H9 (cell line): ENCODE results near the gene TGOLN2. TPM values are rescaled to one million over a fixed set of nuclear protein-coding genes. Genes with fewer than 3 reads are reported as not detected.

Source experiments
- DNase-seq: peaks from one replicate; pipeline ENCODE4 v3.0.0-alpha.2; 2017
- H2AFZ ChIP-seq: one replicate; pipeline ENCODE4 v1.6.1; 2013; ENCODE audit warnings: mild to moderate bottlenecking, low read length, control low read depth, moderate library complexity
- H2AK5ac ChIP-seq: 2 replicates; pipeline ENCODE4 v1.6.1; 2013; ENCODE audit warnings: low read length, control low read depth, mixed read lengths; ENCODE audit not compliant: insufficient read length
- H2BK120ac ChIP-seq: one replicate; pipeline ENCODE4 v1.6.1; 2013; ENCODE audit warnings: low read depth, mild to moderate bottlenecking, low read length, control low read depth, inconsistent platforms; ENCODE audit not compliant: poor library complexity, severe bottlenecking
- H2BK12ac ChIP-seq: 2 replicates; pipeline ENCODE4 v1.6.1; 2013; ENCODE audit warnings: low read length, control low read depth, mixed read lengths, low read depth; ENCODE audit not compliant: insufficient read length
- H2BK15ac ChIP-seq: 2 replicates; pipeline ENCODE4 v1.6.1; 2013; ENCODE audit warnings: low read depth, low read length, control low read depth
- H2BK20ac ChIP-seq: one replicate; pipeline ENCODE4 v1.6.1; 2013; ENCODE audit warnings: low read depth, mild to moderate bottlenecking, low read length, control low read depth, inconsistent platforms; ENCODE audit not compliant: poor library complexity, severe bottlenecking
- H2BK5ac ChIP-seq: 2 replicates; pipeline ENCODE4 v1.6.1; 2013; ENCODE audit warnings: low read length, control low read depth, mixed read lengths; ENCODE audit not compliant: insufficient read length
- H3K14ac ChIP-seq: 2 replicates; pipeline ENCODE4 v1.6.1; 2013; ENCODE audit warnings: low read length, control low read depth; ENCODE audit not compliant: insufficient read depth
- H3K18ac ChIP-seq: 2 replicates; pipeline ENCODE4 v1.6.1; 2013; ENCODE audit warnings: low read depth, mild to moderate bottlenecking, mixed read lengths, low read length, control low read depth; ENCODE audit not compliant: insufficient read length
- H3K23ac ChIP-seq: 2 replicates; pipeline ENCODE4 v1.6.1; 2013; ENCODE audit warnings: low read length, control low read depth, mixed read lengths, low read depth; ENCODE audit not compliant: insufficient read length
- H3K23me2 ChIP-seq: 2 replicates; pipeline ENCODE4 v1.6.1; 2013; ENCODE audit warnings: low read depth, mild to moderate bottlenecking, mixed read lengths, low read length, control low read depth; ENCODE audit not compliant: insufficient read length, poor library complexity, severe bottlenecking
- H3K27ac ChIP-seq: 2 replicates; pipeline ENCODE4 v1.5.1; 2013; ENCODE audit warnings: low read length, control low read depth, mixed read lengths, low read depth; ENCODE audit not compliant: insufficient read length
- H3K27me3 ChIP-seq: 2 replicates; pipeline ENCODE4 v1.6.1; 2013; ENCODE audit warnings: low read length, control low read depth, inconsistent platforms; ENCODE audit not compliant: insufficient read depth
- H3K4ac ChIP-seq: 2 replicates; pipeline ENCODE4 v1.6.1; 2013; ENCODE audit warnings: low read depth, mild to moderate bottlenecking, control low read depth, inconsistent platforms, low read length, moderate library complexity
- H3K4me1 ChIP-seq: 2 replicates; pipeline ENCODE4 v1.6.1; 2013; ENCODE audit warnings: low read length, control low read depth, inconsistent platforms; ENCODE audit not compliant: insufficient read depth
- H3K4me2 ChIP-seq: 2 replicates; pipeline ENCODE4 v1.6.1; 2013; ENCODE audit warnings: low read length, control low read depth, mixed read lengths; ENCODE audit not compliant: insufficient read length, insufficient read depth
- H3K56ac ChIP-seq: 2 replicates; pipeline ENCODE4 v1.6.1; 2013; ENCODE audit warnings: low read depth, mild to moderate bottlenecking, mixed read lengths, low read length, control low read depth; ENCODE audit not compliant: insufficient read length
- H3K79me1 ChIP-seq: 2 replicates; pipeline ENCODE4 v1.6.1; 2013; ENCODE audit warnings: low read depth, mild to moderate bottlenecking, moderate library complexity, low read length, control low read depth, inconsistent platforms; ENCODE audit not compliant: insufficient read depth, poor library complexity, severe bottlenecking
- H3K79me2 ChIP-seq: 2 replicates; pipeline ENCODE4 v1.6.1; 2013; ENCODE audit warnings: low read length, control low read depth, inconsistent platforms; ENCODE audit not compliant: insufficient read depth
- H3K9ac ChIP-seq: 2 replicates; pipeline ENCODE4 v1.6.1; 2013; ENCODE audit warnings: low read length, control low read depth, mixed read lengths; ENCODE audit not compliant: insufficient read length; ENCODE audit errors: extremely low read depth
- H3K9me3 ChIP-seq: one replicate; pipeline ENCODE4 v1.6.1; 2013; ENCODE audit warnings: low read depth, low read length, inconsistent platforms; ENCODE audit not compliant: control insufficient read depth
- H3T11ph ChIP-seq: one replicate; pipeline ENCODE4 v1.6.1; 2013; ENCODE audit warnings: mild to moderate bottlenecking, low read length, control low read depth, inconsistent platforms
- H4K20me1 ChIP-seq: one replicate; pipeline ENCODE4 v1.6.1; 2013; ENCODE audit not compliant: control insufficient read depth, insufficient read length, insufficient read depth
- H4K5ac ChIP-seq: 2 replicates; pipeline ENCODE4 v1.6.1; 2013; ENCODE audit warnings: low read depth, mild to moderate bottlenecking, mixed read lengths, low read length, control low read depth; ENCODE audit not compliant: insufficient read length
- H4K8ac ChIP-seq: replicated peaks from 2 replicates; pipeline ENCODE4 v1.6.1; 2013; ENCODE audit warnings: low read length, control low read depth, mixed read lengths, low read depth; ENCODE audit not compliant: insufficient read length
- H4K91ac ChIP-seq: 2 replicates; pipeline ENCODE4 v1.6.1; 2013; ENCODE audit warnings: low read depth, mild to moderate bottlenecking, moderate library complexity, mixed read lengths, low read length, control low read depth; ENCODE audit not compliant: insufficient read length
- H3K27ac Mint-ChIP-seq, 3 experiments: 2 replicates in 2 of 3; 3 replicates in 1 of 3; pipeline ENCODE4 v1.8.0; 2020 to 2021; ENCODE audit warnings: mixed read lengths in 3 of 3, mild to moderate bottlenecking in 1 of 3, moderate library complexity in 1 of 3
- H3K27me3 Mint-ChIP-seq: 2 replicates; pipeline ENCODE4 v1.8.0; 2021; ENCODE audit warnings: low read depth, mild to moderate bottlenecking, moderate library complexity, mixed read lengths
- H3K36me3 Mint-ChIP-seq, 3 experiments: 2 replicates in 2 of 3; 3 replicates in 1 of 3; pipeline ENCODE4 v1.8.0; 2020 to 2021; ENCODE audit warnings: low read depth in 3 of 3, mixed read lengths in 3 of 3; ENCODE audit not compliant: insufficient read depth in 1 of 3
- H3K4me1 Mint-ChIP-seq, 2 experiments: 2 replicates each; pipeline ENCODE4 v1.8.0; 2020; ENCODE audit warnings: mixed read lengths in 2 of 2
- H3K4me3 Mint-ChIP-seq, 2 experiments: 2 replicates in 1 of 2; 3 replicates in 1 of 2; pipeline ENCODE4 v1.8.0; 2020 to 2021; ENCODE audit warnings: mild to moderate bottlenecking in 2 of 2, mixed read lengths in 2 of 2, moderate library complexity in 1 of 2
- H3K9me3 Mint-ChIP-seq, 2 experiments: 2 replicates in 1 of 2; 3 replicates in 1 of 2; pipeline ENCODE4 v1.8.0; 2020; ENCODE audit warnings: mild to moderate bottlenecking in 2 of 2, mixed read lengths in 2 of 2, moderate library complexity in 1 of 2
- WGBS: extraction: QIAGEN DNeasy Blood & Tissue Kit; methylation state at CpG from one replicate; pipeline ENCODE4 v1.1.7; 2013; ENCODE audit warnings: missing lambda C conversion rate, low lambda C conversion rate, mixed read lengths; ENCODE audit not compliant: insufficient read length; ENCODE audit errors: extremely low coverage; 5-methylcytosine and 5-hydroxymethylcytosine counted together
- total RNA-seq: library from RNA; stranded (reverse); gene quantifications from 2 replicates; pipeline ENCODE4 v1.2.1, GENCODE V29; 2021
- TF ChIP-seq, protein P1 (sequence below): fragments of 200-600 bp; sonication (generic); conservative IDR thresholded peaks from 3 replicates; pipeline ENCODE4 v1.8.0; 2021; ENCODE audit warnings: antibody characterized with exemption, mild to moderate bottlenecking

Gene TGOLN2
- total RNA-seq, 1 experiment from 2014 or later = 47.8 TPM

DNA sequence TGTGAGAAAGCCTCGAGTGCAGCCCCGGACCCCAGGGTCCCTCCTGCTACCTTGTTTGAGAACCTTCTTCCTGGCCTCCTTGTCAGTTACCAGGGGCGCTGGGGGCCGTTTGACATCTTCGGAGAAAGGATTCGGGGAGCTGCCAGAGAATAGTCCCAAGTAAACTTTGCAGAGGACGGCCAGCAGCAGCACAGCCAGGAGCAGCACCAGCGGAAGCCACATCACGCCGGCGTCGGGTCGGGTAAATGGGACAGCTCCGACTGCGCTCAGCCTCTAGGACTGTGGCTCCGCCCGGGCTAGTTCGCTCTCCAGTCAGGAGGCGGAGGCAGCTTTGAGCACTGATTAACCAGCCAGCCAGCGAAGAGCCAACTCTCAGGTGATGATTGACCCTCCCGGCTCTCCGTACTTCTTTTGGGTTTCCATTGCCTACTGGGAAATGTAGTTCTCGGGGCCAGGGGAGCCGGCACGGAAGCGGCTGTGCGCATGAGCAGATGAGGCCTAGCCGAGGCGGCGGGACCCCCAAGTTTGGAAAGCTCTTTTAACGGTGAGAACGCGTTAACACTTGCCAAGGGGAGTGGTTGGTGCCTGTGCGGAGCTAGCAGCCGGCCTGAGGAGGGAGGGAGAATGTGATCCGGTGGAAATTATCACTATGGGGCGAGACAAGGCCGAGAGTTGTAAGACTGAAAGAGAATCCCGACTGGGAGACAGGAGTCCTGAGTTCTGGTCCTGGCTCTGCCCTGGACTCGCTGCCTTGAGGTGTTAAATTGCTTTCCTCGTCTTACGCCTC is 26.7 kb upstream of the TGOLN2 start, which contains the start of the genes ELMOD3 and RETSAT:
Gene ELMOD3 (plus strand): TSS at position 484 of the 787 bp plus-strand sequence. CDS start 2,430 bp downstream, outside the sequence.
Gene RETSAT (minus strand): TSS at position 243 of the 787 bp plus-strand sequence. CDS start 21 bp downstream, at position 222.
- no peak within 1 kb of the TSS for H2AK5ac ChIP-seq
- no peaks in the 10 kb centered on the region for H3K79me2 ChIP-seq
- H3T11ph ChIP-seq = no peak within 1 kb of the TSS
- no peak within 1 kb of the TSS for H2BK15ac ChIP-seq
- Mint-ChIP-seq H3K4me3 (peak within 1 kb of the TSS; percentile 91 to 99), H3K27me3 (no peaks in the 10 kb centered on the region), H3K9me3 (no peaks in the 10 kb centered on the region), H3K4me1 (peaks cover 5 to 12% of the 10 kb centered on the region in 2 experiments; a peak in 3 of 4 replicates), H3K27ac (peak within 1 kb of the TSS in 2 of 3 experiments; percentile 95; a peak in 6 of 7 replicates), H3K36me3 (peaks cover 12 to 27% (median 16%) of the 10 kb centered on the region in 3 experiments; a peak in 6 of 7 replicates)
- no peak within 1 kb of the TSS for H3K18ac ChIP-seq
- H3K27me3 ChIP-seq = no peaks in the 10 kb centered on the region
- no peak within 1 kb of the TSS for H4K91ac ChIP-seq
- no peak within 1 kb of the TSS for H3K4ac ChIP-seq
- H2BK20ac ChIP-seq = no peak within 1 kb of the TSS
- no peak within 1 kb of the TSS for H4K8ac ChIP-seq
- no peak within 1 kb of the TSS for H3K56ac ChIP-seq
- no peak within 1 kb of the TSS for H2BK120ac ChIP-seq
- H3K4me2 ChIP-seq = peak within 1 kb of the TSS; percentile 89
- no peak within 1 kb of the TSS for H3K23ac ChIP-seq
- no peak within 1 kb of the TSS for H2BK12ac ChIP-seq
- TF ChIP-seq, protein P1, sequence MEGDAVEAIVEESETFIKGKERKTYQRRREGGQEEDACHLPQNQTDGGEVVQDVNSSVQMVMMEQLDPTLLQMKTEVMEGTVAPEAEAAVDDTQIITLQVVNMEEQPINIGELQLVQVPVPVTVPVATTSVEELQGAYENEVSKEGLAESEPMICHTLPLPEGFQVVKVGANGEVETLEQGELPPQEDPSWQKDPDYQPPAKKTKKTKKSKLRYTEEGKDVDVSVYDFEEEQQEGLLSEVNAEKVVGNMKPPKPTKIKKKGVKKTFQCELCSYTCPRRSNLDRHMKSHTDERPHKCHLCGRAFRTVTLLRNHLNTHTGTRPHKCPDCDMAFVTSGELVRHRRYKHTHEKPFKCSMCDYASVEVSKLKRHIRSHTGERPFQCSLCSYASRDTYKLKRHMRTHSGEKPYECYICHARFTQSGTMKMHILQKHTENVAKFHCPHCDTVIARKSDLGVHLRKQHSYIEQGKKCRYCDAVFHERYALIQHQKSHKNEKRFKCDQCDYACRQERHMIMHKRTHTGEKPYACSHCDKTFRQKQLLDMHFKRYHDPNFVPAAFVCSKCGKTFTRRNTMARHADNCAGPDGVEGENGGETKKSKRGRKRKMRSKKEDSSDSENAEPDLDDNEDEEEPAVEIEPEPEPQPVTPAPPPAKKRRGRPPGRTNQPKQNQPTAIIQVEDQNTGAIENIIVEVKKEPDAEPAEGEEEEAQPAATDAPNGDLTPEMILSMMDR = no peak
- no peaks in the 10 kb centered on the region for H3K9me3 ChIP-seq
- no peaks in the 10 kb centered on the region for H3K79me1 ChIP-seq
- H3K27ac ChIP-seq = no peak within 1 kb of the TSS
- peak; percentile 98 for DNase-seq
- H2BK5ac ChIP-seq = no peak within 1 kb of the TSS
- WGBS = no CpG with 5 or more reads among the region's 42 CpGs
- H4K5ac ChIP-seq = no peak within 1 kb of the TSS
- no peaks in the 10 kb centered on the region for H4K20me1 ChIP-seq
- H2AFZ ChIP-seq = peak within 1 kb of the TSS; percentile 56
- no peaks in the 10 kb centered on the region for H3K4me1 ChIP-seq
- H3K14ac ChIP-seq = no peak within 1 kb of the TSS; the same call in 1 of the 2 replicates
- peak within 1 kb of the TSS; percentile 71 for H3K9ac ChIP-seq
- H3K23me2 ChIP-seq = peaks cover 12% of the 10 kb centered on the region
